ENCODE results near the gene UBE2L6. TPM values are rescaled to one million over a fixed set of nuclear protein-coding genes. Genes with fewer than 3 reads are reported as not detected.
A peak's percentile ranks its signal among the peaks of the same experiment; 100 is the strongest.

UBE2L6 gene
- polyA plus RNA-seq, 1 donor from 2014 or later = 88.0 TPM

DNA sequence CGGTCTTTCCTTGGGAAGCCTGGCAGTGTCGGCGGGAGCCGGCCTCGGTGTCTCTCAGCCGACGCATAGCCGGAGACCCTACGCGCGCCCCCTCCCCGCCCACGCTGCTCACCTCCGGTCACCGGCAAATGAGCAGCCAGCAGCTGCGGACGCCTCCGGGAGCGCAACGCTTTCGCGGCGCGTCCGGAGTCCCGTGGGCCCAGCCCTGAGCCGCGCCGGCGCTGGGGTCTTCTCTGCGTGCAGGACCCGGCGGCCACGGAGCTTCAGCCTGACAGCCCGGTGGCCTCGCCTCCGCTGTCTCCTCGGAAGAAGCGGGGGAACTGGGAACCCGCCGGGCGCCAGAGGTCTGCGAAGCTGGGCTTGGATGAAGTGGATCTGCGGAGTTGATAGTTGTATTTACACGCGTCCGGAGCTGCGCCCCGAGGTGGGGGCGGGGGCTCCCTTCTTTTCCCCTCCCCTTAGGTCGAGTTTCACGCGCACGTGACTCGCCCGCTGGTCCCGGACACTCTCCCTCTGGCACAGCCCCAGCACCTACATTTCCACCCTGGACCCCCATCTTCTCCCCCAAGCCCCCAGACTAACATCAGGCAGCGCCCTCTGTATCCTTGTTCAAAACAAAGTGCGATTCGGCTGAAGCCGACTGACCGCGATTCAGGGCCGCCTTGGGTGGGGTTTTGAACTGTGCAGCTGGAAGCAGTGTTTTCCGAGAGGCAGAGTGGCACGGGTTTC, 52.0 kb downstream of the UBE2L6 start, which contains the start of gene SLC43A1:
TSS of gene SLC43A1 (minus strand) at position 371 of the 729 bp plus-strand sequence. CDS start 1,591 bp downstream, outside the sequence.
- Histone ChIP-seq H4K20me1 (ENCODE audit: insufficient read depth) (no peaks in the 10 kb centered on the region), H3K9ac (ENCODE audit: low read length) (peak within 1 kb of the TSS; percentile 30), H3K4me2 (ENCODE audit: low read length) (peak within 1 kb of the TSS; percentile 42), H3K36me3 (ENCODE audit: insufficient read depth, low read length) (no peaks in the 10 kb centered on the region), H3K9me3 (ENCODE audit: low read length) (no peaks in the 10 kb centered on the region), H3F3A (ENCODE audit: insufficient read depth, low read length, poor library complexity, severe bottlenecking) (no peaks in the 10 kb centered on the region), H3K9me2 (ENCODE audit: insufficient read depth, low read length) (no peaks in the 10 kb centered on the region), H3K4me3 (ENCODE audit: low read length) (peak within 1 kb of the TSS; percentile 77), H3K27me3 (ENCODE audit: insufficient read depth, low read depth, low read length) (peaks cover 58% of the 10 kb centered on the region), H3K79me2 (replicated peaks; ENCODE audit: insufficient read depth, low read length) (no peaks in the 10 kb centered on the region), H2AFZ (ENCODE audit: low read depth, low read length) (no peak within 1 kb of the TSS), H3K27ac (ENCODE audit: low read length) (no peak within 1 kb of the TSS)
- TF ChIP-seq EP300 (conservative IDR thresholded peaks at IDR 0.05; ENCODE audit: poor library complexity, severe bottlenecking) (no peak), EZH2 (IDR thresholded peaks at IDR 0.05; ENCODE audit: borderline replicate concordance, insufficient read depth, low read length, poor library complexity, severe bottlenecking) (peak; percentile 13), SMC3 (conservative IDR thresholded peaks at IDR 0.05; ENCODE audit: poor library complexity) (peak; percentile 10)
- TF ChIP-seq, protein P1, sequence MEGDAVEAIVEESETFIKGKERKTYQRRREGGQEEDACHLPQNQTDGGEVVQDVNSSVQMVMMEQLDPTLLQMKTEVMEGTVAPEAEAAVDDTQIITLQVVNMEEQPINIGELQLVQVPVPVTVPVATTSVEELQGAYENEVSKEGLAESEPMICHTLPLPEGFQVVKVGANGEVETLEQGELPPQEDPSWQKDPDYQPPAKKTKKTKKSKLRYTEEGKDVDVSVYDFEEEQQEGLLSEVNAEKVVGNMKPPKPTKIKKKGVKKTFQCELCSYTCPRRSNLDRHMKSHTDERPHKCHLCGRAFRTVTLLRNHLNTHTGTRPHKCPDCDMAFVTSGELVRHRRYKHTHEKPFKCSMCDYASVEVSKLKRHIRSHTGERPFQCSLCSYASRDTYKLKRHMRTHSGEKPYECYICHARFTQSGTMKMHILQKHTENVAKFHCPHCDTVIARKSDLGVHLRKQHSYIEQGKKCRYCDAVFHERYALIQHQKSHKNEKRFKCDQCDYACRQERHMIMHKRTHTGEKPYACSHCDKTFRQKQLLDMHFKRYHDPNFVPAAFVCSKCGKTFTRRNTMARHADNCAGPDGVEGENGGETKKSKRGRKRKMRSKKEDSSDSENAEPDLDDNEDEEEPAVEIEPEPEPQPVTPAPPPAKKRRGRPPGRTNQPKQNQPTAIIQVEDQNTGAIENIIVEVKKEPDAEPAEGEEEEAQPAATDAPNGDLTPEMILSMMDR (IDR thresholded peaks at IDR 0.05; ENCODE audit: poor library complexity, severe bottlenecking) = no peak

DNA sequence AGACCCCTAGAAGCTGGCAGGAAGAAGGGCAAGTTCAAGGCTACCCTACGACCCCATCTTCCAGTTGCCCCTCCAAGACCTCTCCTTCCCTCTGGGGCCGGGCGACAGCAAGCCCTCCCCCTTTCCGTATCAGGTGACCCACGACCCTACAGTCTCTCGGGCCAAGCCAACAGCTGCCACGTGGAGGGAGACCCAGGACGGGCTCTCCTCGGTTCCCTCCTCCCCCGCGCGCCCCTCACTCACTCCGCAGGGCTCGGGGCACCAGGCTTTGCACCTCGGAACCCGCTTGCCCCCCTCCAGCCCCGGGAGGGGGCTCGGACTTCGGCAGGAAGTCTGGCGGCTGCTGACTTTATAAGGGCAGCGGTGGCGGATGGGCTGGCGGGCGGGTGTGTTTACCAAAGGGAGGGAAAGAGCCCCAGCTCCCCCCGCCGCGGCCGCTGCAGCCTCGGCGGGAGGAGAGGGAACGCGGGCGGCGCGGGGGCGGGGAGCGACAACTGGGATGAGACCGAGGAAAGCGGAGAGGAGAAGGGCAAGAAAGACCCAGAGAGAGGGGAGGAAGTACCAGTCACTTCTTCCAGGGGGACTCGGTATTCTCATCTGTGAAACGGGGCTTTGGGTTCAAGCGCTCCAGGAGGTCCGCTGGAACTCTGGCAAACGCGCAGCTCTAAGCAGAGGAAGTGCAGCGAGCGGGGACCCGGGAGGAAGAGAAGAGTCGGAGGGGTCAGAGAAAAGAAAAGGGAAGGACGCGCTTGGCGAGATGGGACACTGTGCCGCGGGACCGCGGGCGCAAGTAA, 52.7 kb downstream of the UBE2L6 start:
- Histone ChIP-seq H3F3A (ENCODE audit: insufficient read depth, low read length, poor library complexity, severe bottlenecking) (no peaks in the 10 kb centered on the region), H3K4me3 (ENCODE audit: low read length) (peak overlapping the region; percentile 77), H3K79me2 (replicated peaks; ENCODE audit: insufficient read depth, low read length) (no peaks in the 10 kb centered on the region), H3K9me2 (ENCODE audit: insufficient read depth, low read length) (no peaks in the 10 kb centered on the region), H3K9me3 (ENCODE audit: low read length) (no peaks in the 10 kb centered on the region), H3K4me2 (ENCODE audit: low read length) (peak overlapping the region; percentile 42), H4K20me1 (ENCODE audit: insufficient read depth) (no peaks in the 10 kb centered on the region), H3K27ac (ENCODE audit: low read length) (no peak overlapping the region), H3K27me3 (ENCODE audit: insufficient read depth, low read depth, low read length) (peaks cover 58% of the 10 kb centered on the region), H3K36me3 (ENCODE audit: insufficient read depth, low read length) (no peaks in the 10 kb centered on the region), H2AFZ (ENCODE audit: low read depth, low read length) (no peak overlapping the region), H3K9ac (ENCODE audit: low read length) (peak overlapping the region; percentile 30)
- no peak for TF ChIP-seq EP300 (conservative IDR thresholded peaks at IDR 0.05; ENCODE audit: poor library complexity, severe bottlenecking)
- TF ChIP-seq EZH2 (IDR thresholded peaks at IDR 0.05; ENCODE audit: borderline replicate concordance, insufficient read depth, low read length, poor library complexity, severe bottlenecking) = peak; percentile 10
- TF ChIP-seq, protein P1 (IDR thresholded peaks at IDR 0.05; ENCODE audit: poor library complexity, severe bottlenecking) = no peak
- no peak for TF ChIP-seq SMC3 (conservative IDR thresholded peaks at IDR 0.05; ENCODE audit: poor library complexity)

Data from neural cell (in vitro differentiated cells).